ENCODE data around the gene HENMT1.

HENMT1 gene

DNA sequence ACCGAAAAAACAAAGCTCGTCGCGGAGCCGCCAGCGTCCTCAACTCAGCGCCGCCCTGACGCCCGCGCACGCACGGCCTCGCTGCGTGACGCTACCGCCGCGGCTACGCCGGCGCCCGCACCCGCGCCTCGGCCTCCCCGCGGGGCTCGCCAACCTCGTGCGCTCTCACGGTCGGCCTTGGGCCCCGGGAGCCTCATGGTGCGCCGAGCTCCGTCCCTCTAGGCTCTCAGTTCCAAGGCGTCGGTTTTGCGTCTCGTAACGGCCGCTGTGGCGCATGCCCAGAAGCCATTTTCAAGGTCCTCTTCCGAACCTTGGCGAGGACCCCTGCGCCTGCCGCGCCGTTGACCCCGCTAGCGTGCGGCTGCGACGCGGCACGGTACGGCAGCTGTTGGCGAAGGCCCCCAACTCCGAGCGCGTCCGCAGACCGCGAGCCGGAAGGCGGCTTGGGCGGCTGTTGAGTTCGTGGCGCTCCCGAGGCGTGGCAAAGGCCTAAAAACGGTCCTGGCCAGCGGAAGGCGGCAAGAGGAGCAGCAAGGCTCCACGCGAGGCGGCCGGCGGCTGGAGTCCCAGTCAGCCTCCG is at the start of gene HENMT1:
Gene HENMT1 (minus strand): TSS at position 64 of the 580 bp plus-strand sequence. CDS start 1,209 bp downstream, outside the sequence.
- peak; percentile 43; the same call in 2 of the 3 replicates for ATAC-seq
- TF ChIP-seq ZNF565 (CRISPR knock-in tag; conservative IDR thresholded peaks at IDR 0.05; ENCODE audit: low read depth), result no peak
- TF ChIP-seq OSR1 (CRISPR knock-in tag; IDR thresholded peaks at IDR 0.05), result no peak
- TF ChIP-seq, protein P1, sequence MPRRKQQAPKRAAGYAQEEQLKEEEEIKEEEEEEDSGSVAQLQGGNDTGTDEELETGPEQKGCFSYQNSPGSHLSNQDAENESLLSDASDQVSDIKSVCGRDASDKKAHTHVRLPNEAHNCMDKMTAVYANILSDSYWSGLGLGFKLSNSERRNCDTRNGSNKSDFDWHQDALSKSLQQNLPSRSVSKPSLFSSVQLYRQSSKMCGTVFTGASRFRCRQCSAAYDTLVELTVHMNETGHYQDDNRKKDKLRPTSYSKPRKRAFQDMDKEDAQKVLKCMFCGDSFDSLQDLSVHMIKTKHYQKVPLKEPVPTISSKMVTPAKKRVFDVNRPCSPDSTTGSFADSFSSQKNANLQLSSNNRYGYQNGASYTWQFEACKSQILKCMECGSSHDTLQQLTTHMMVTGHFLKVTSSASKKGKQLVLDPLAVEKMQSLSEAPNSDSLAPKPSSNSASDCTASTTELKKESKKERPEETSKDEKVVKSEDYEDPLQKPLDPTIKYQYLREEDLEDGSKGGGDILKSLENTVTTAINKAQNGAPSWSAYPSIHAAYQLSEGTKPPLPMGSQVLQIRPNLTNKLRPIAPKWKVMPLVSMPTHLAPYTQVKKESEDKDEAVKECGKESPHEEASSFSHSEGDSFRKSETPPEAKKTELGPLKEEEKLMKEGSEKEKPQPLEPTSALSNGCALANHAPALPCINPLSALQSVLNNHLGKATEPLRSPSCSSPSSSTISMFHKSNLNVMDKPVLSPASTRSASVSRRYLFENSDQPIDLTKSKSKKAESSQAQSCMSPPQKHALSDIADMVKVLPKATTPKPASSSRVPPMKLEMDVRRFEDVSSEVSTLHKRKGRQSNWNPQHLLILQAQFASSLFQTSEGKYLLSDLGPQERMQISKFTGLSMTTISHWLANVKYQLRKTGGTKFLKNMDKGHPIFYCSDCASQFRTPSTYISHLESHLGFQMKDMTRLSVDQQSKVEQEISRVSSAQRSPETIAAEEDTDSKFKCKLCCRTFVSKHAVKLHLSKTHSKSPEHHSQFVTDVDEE (CRISPR knock-in tag; IDR thresholded peaks at IDR 0.05), result no peak; the same call in 1 of the 2 replicates
- TF ChIP-seq CSDC2 (CRISPR knock-in tag; IDR thresholded peaks at IDR 0.05), result no peak
- TF ChIP-seq ESRRG (CRISPR knock-in tag; IDR thresholded peaks at IDR 0.05), result no peak
- no peak for TF ChIP-seq GLIS3 (CRISPR knock-in tag; IDR thresholded peaks at IDR 0.05)
- no peak for TF ChIP-seq ISL1 (CRISPR knock-in tag; IDR thresholded peaks at IDR 0.05)
- TF ChIP-seq, protein P2, sequence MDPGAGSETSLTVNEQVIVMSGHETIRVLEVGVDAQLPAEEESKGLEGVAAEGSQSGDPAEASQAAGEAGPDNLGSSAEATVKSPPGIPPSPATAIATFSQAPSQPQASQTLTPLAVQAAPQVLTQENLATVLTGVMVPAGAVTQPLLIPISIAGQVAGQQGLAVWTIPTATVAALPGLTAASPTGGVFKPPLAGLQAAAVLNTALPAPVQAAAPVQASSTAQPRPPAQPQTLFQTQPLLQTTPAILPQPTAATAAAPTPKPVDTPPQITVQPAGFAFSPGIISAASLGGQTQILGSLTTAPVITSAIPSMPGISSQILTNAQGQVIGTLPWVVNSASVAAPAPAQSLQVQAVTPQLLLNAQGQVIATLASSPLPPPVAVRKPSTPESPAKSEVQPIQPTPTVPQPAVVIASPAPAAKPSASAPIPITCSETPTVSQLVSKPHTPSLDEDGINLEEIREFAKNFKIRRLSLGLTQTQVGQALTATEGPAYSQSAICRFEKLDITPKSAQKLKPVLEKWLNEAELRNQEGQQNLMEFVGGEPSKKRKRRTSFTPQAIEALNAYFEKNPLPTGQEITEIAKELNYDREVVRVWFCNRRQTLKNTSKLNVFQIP (CRISPR knock-in tag; IDR thresholded peaks at IDR 0.05; ENCODE audit: borderline replicate concordance, low read depth), result no peak
- no peak for TF ChIP-seq ZNF8 (CRISPR knock-in tag; IDR thresholded peaks at IDR 0.05)
- TF ChIP-seq, protein P3, sequence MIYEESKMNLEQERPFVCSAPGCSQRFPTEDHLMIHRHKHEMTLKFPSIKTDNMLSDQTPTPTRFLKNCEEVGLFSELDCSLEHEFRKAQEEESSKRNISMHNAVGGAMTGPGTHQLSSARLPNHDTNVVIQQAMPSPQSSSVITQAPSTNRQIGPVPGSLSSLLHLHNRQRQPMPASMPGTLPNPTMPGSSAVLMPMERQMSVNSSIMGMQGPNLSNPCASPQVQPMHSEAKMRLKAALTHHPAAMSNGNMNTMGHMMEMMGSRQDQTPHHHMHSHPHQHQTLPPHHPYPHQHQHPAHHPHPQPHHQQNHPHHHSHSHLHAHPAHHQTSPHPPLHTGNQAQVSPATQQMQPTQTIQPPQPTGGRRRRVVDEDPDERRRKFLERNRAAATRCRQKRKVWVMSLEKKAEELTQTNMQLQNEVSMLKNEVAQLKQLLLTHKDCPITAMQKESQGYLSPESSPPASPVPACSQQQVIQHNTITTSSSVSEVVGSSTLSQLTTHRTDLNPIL (CRISPR knock-in tag; IDR thresholded peaks at IDR 0.05; ENCODE audit: low read depth), result no peak
- TF ChIP-seq PPARA (CRISPR knock-in tag; IDR thresholded peaks at IDR 0.05; ENCODE audit: borderline replicate concordance), result no peak
- TF ChIP-seq ZC3H10 (CRISPR knock-in tag; IDR thresholded peaks at IDR 0.05), result no peak
- TF ChIP-seq TOX (CRISPR knock-in tag; IDR thresholded peaks at IDR 0.05; ENCODE audit: borderline replicate concordance), result no peak
- TF ChIP-seq BACH2 (CRISPR knock-in tag; IDR thresholded peaks at IDR 0.05; ENCODE audit: borderline replicate concordance), result no peak
- TF ChIP-seq ZNF70 (CRISPR knock-in tag; IDR thresholded peaks at IDR 0.05), result no peak
- no peak for TF ChIP-seq ARNTL (CRISPR knock-in tag; IDR thresholded peaks at IDR 0.05; ENCODE audit: borderline replicate concordance, low read depth)

DNA sequence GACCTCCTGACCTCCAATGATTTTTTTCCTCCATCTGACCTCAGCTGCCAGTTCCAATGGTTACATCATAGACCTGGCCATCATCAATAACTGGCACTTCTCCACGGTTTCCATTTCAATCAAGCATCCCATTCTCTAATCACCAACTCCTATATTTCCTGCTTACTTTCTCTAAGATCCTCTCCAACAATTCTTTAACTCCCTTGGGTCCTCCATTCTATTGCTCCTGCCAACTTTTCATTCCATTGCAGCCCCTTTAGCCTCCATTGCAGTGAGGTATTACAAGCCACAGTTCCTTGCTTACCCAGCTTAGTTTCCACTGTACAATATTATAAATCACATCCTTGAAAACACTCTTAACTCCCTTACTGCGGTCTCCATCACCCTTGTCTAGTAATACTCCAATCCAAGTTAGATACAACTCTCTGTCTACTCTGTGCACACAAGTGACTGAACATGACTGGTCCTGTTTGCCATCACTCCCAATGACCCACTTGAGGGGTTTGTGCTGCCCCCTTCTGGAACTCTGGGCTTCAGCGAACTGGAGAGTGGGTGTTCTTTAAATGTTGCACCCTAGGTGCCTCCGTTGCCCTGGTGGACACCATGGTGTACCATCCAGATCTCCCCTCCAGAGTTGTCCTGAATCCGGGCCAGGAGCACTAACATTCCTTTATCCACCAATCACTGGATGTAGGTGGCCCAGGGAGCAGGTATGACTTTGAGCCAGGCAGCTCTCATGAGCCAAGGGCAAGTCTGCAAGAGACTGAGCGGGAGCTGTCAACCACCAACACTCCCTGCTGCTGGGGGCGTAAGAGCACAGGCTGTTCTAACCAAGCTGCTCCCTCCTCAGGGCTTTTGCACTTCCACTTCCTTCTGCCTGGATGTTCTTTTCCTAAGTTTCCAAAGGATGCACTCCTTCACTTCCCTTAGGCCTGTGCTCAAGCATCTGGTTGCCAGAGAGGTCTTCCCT is 48.1 kb upstream of the HENMT1 start:
- TF ChIP-seq ZFP30 (CRISPR knock-in tag; IDR thresholded peaks at IDR 0.05) (no peak), ZNF70 (CRISPR knock-in tag; IDR thresholded peaks at IDR 0.05) (no peak), GLIS3 (CRISPR knock-in tag; IDR thresholded peaks at IDR 0.05) (no peak), ZC3H10 (CRISPR knock-in tag; IDR thresholded peaks at IDR 0.05) (no peak), ARNTL (CRISPR knock-in tag; IDR thresholded peaks at IDR 0.05; ENCODE audit: borderline replicate concordance, low read depth) (no peak), CSDC2 (CRISPR knock-in tag; IDR thresholded peaks at IDR 0.05) (no peak), RARB (CRISPR knock-in tag; IDR thresholded peaks at IDR 0.05) (no peak)
- TF ChIP-seq, protein P3 (CRISPR knock-in tag; IDR thresholded peaks at IDR 0.05; ENCODE audit: low read depth), result no peak
- TF ChIP-seq, protein P1 (CRISPR knock-in tag; IDR thresholded peaks at IDR 0.05), result no peak
- ATAC-seq, result no peak; the same call in 2 of the 3 replicates
